Thymus (tissue), 11 donors: ENCODE data around the gene RIT2. TPM values are rescaled to one million over a fixed set of nuclear protein-coding genes. Genes with fewer than 3 reads are reported as not detected.

Experiments used
- DNase-seq, 9 donors: peaks; one replicate each; pipeline ENCODE4 v3.0.0-alpha.2; 2013; ENCODE audit warnings: low spot score in 9 of 9, low read depth in 6 of 9, missing footprints in 1 of 9
- H3K27ac ChIP-seq, 2 donors: one replicate each; pipeline ENCODE4 v1.5.1; 2013; ENCODE audit warnings: control low read depth in 1 of 2, low read depth in 1 of 2, low read length in 1 of 2, mild to moderate bottlenecking in 1 of 2, moderate library complexity in 1 of 2
- H3K27me3 ChIP-seq, 2 donors: one replicate each; pipeline ENCODE4 v1.5.1; 2013; ENCODE audit warnings: low read length in 1 of 2; ENCODE audit not compliant: control insufficient read depth in 2 of 2, insufficient read depth in 1 of 2
- H3K36me3 ChIP-seq, 2 donors: one replicate each; pipeline ENCODE4 v1.5.1; 2013; ENCODE audit warnings: low read length in 1 of 2, mild to moderate bottlenecking in 1 of 2, moderate library complexity in 1 of 2; ENCODE audit not compliant: control insufficient read depth in 2 of 2, insufficient read depth in 2 of 2
- H3K4me1 ChIP-seq, 2 donors: one replicate each; pipeline ENCODE4 v1.5.1; 2013; ENCODE audit warnings: low read length in 2 of 2; ENCODE audit not compliant: control insufficient read depth in 2 of 2, insufficient read depth in 2 of 2
- H3K4me3 ChIP-seq, 2 donors: one replicate each; pipeline ENCODE4 v1.5.1; 2013; ENCODE audit warnings: low read length in 2 of 2, control low read depth in 1 of 2, mild to moderate bottlenecking in 1 of 2
- H3K9me3 ChIP-seq, 2 donors: one replicate each; pipeline ENCODE4 v1.5.1; 2013; ENCODE audit warnings: low read length in 1 of 2, mild to moderate bottlenecking in 1 of 2; ENCODE audit not compliant: control insufficient read depth in 2 of 2, insufficient read depth in 1 of 2
- WGBS: extraction: QIAGEN DNeasy Blood & Tissue Kit; methylation state at CpG from one replicate; pipeline ENCODE4 v1.1.7; 2013; 5-methylcytosine and 5-hydroxymethylcytosine counted together
- polyA plus RNA-seq: library from polyadenylated mRNA; stranded (reverse); fragments of 200-250 nt; gene quantifications from one replicate; pipeline ENCODE4 v1.2.3, GENCODE V29; 2013
- total RNA-seq: library from RNA; stranded (reverse); fragments of 120-200 nt; gene quantifications from one replicate; pipeline ENCODE4 v1.2.4, GENCODE V29; 2013
- donor health status: healthy.

Gene RIT2
- total and polyA plus RNA-seq, 2 donors: 0.16 TPM; not detected in 1

DNA sequence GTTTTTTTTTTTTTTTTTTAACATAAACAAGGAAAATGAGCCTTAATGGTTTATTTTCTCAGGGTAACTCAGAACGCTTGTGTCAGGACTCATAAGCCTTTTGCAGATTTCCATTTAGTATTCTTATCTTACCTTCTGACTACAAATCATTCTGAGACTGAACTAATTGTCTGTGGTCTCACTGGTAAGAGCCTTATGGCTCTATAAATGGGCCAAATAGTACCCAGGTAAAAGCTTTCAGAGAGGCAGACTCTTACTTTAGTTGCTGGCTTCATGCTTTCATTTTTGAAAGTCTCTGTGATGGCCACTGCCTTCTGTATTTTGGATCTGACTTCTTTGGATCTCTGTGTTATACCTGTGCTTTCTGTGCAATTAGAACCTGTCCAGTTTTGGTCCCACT lies 403.4 kb downstream of the RIT2 start:
- Histone ChIP-seq H3K27me3 (no peaks in the 10 kb centered on the region), H3K4me1 (no peaks in the 10 kb centered on the region), H3K27ac (no peak overlapping the region), H3K9me3 (no peaks in the 10 kb centered on the region), H3K4me3 (no peak overlapping the region), H3K36me3 (no peaks in the 10 kb centered on the region)
- no peak for DNase-seq
- WGBS: 70% methylated on average over 1 of the region's 1 CpG

DNA sequence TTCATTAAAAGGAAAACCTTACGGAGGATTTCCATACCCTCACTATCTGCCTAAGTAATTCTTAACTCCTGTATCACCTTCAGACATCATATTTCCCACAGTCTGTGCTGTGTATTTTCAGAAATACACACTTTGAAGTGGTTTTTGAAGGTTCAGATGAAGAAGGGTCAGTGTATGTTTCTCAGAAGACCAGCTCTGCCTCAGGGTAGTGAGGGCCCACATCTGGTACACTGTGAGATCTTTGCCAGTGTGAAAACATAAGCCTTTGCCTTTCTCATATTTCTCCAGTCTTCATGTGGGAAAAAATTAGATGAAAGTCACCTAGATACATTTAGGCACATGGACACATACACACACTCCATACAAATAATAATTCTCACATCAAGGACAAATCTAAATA lies 408.4 kb downstream of the RIT2 start:
- WGBS: 97% methylated on average over 1 of the region's 1 CpG
- H3K36me3 ChIP-seq: no peaks in the 10 kb centered on the region
- no peaks in the 10 kb centered on the region for H3K9me3 ChIP-seq
- no peak overlapping the region for H3K27ac ChIP-seq
- no peaks in the 10 kb centered on the region for H3K27me3 ChIP-seq
- DNase-seq: no peak
- H3K4me3 ChIP-seq: no peak overlapping the region
- no peaks in the 10 kb centered on the region for H3K4me1 ChIP-seq

DNA sequence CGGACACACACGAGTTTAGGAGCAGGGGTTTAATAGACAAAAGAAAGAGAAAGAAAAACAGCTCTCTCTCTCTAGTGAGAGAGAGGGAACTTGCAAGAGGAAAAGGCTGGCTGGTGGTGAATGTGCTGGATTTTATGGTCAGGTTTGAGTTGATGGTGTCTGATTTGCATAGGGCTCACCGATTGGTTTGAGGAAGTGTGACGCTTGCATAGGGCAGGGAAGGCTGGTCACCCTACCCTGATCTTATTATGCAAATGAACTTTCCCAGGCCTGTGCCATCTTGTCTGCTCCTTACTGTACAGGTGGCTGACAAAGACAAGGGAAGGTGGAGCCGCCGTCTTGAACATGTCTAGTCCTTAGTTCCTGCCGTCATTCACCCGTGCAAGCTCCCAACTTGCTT lies 408.9 kb downstream of the RIT2 start:
- peak in 3 of 9 donors; percentile 9 to 26 (median 11) for DNase-seq
- Histone ChIP-seq H3K4me1 (no peaks in the 10 kb centered on the region), H3K27ac (no peak overlapping the region)

GRCh38 chr18:42706029-42706608 lies 409.4 kb downstream of the RIT2 start:
- no peak overlapping the region for H3K4me3 ChIP-seq
- H3K27me3 ChIP-seq: no peaks in the 10 kb centered on the region
- no peaks in the 10 kb centered on the region for H3K36me3 ChIP-seq
- no peak for DNase-seq
- WGBS: 90% methylated on average over 4 of the region's 4 CpGs
- H3K27ac ChIP-seq: no peak overlapping the region
- no peaks in the 10 kb centered on the region for H3K4me1 ChIP-seq
- no peaks in the 10 kb centered on the region for H3K9me3 ChIP-seq

More for the DNA sequence above, 408.9 kb downstream of the RIT2 start:
- Histone ChIP-seq H3K9me3 (no peaks in the 10 kb centered on the region), H3K4me3 (no peak overlapping the region), H3K27me3 (no peaks in the 10 kb centered on the region), H3K36me3 (no peaks in the 10 kb centered on the region)
- WGBS: 63% methylated on average over 8 of the region's 8 CpGs

Other genes with a start within 250 kb of the RIT2 start
- 0.14 TPM for gene SYT4, start 161.8 kb upstream of the RIT2 start, total RNA-seq
- gene SYT4, start 161.8 kb upstream of the RIT2 start, polyA plus RNA-seq: 0.75 TPM